ENCODE results near the gene IL2RA. TPM values are rescaled to one million over a fixed set of nuclear protein-coding genes. Genes with fewer than 3 reads are reported as not detected.

Gene IL2RA
- total and polyA plus RNA-seq, 2 donors from 2014 or later, result 0.54 to 11.9 TPM

GRCh38 chr10:6097063-6097462 is 34.9 kb upstream of the IL2RA start:
- Histone ChIP-seq H3K36me3 (ENCODE audit: control insufficient read depth in 2 of 3, insufficient read depth in 3 of 3, low read length in 3 of 3) (peaks cover 2 to 8% (median 2%) of the 10 kb centered on the region in 3 donors), H3K4me1 (ENCODE audit: control insufficient read depth in 2 of 3, insufficient read depth in 2 of 3, low read depth in 1 of 3, low read length in 3 of 3) (no peaks in the 10 kb centered on the region), H3K27ac (ENCODE audit: low read depth in 2 of 2, low read length in 2 of 2) (no peak overlapping the region), H3K27me3 (ENCODE audit: control insufficient read depth, insufficient read depth, low read length) (no peaks in the 10 kb centered on the region), H3K4me3 (ENCODE audit: low read length in 3 of 3) (no peak overlapping the region), H3K9me3 (ENCODE audit: control insufficient read depth in 2 of 3, insufficient read depth in 1 of 3, low read length in 3 of 3) (no peaks in the 10 kb centered on the region), H3K9ac (ENCODE audit: low read length in 3 of 3) (no peak overlapping the region)
- FAIRE-seq, result no peak
- TF ChIP-seq CTCF (IDR thresholded peaks at IDR 0.05; ENCODE audit: borderline replicate concordance, extremely low read depth, insufficient read depth), result no peak
- intact Hi-C loops (cut with DNase I), result no loop called here
- no peak for DNase-seq

- Histone ChIP-seq H3K9me3 (ENCODE audit: control insufficient read depth in 2 of 3, insufficient read depth in 1 of 3, low read length in 3 of 3) (no peaks in the 10 kb centered on the region), H3K36me3 (ENCODE audit: control insufficient read depth in 2 of 3, insufficient read depth in 3 of 3, low read length in 3 of 3) (peaks cover 0 to 3% (median 2%) of the 10 kb centered on the region in 3 donors), H3K4me3 (ENCODE audit: low read length in 3 of 3) (no peak overlapping the region), H3K27me3 (ENCODE audit: control insufficient read depth, insufficient read depth, low read length) (no peaks in the 10 kb centered on the region), H3K4me1 (ENCODE audit: control insufficient read depth in 2 of 3, insufficient read depth in 2 of 3, low read depth in 1 of 3, low read length in 3 of 3) (peaks cover 0 to 3% (median 0%) of the 10 kb centered on the region in 3 donors), H3K9ac (ENCODE audit: low read length in 3 of 3) (no peak overlapping the region), H3K27ac (ENCODE audit: low read depth in 2 of 2, low read length in 2 of 2) (no peak overlapping the region)
- TF ChIP-seq CTCF (IDR thresholded peaks at IDR 0.05; ENCODE audit: borderline replicate concordance, extremely low read depth, insufficient read depth), result no peak
- intact Hi-C loops (cut with DNase I), result no loop called here
- DNase-seq (peak in 1 of 5 donors; percentile 45), FAIRE-seq (no peak)
Observed at GRCh38 chr10:6095810-6096570, 33.8 kb upstream of the IL2RA start.

GRCh38 chr10:6092731-6093130 is 30.6 kb upstream of the IL2RA start:
- H3K27ac ChIP-seq (ENCODE audit: low read depth in 2 of 2, low read length in 2 of 2), result no peak overlapping the region

More at GRCh38 chr10:6092731-6093130, 30.6 kb upstream of the IL2RA start:
- TF ChIP-seq CTCF (IDR thresholded peaks at IDR 0.05; ENCODE audit: borderline replicate concordance, extremely low read depth, insufficient read depth), result no peak
- H3K27me3 ChIP-seq (ENCODE audit: control insufficient read depth, insufficient read depth, low read length), result no peaks in the 10 kb centered on the region
- peaks cover 0 to 3% (median 0%) of the 10 kb centered on the region in 3 donors for H3K36me3 ChIP-seq (ENCODE audit: control insufficient read depth in 2 of 3, insufficient read depth in 3 of 3, low read length in 3 of 3)
- peaks cover 0 to 11% (median 0%) of the 10 kb centered on the region in 3 donors for H3K4me1 ChIP-seq (ENCODE audit: control insufficient read depth in 2 of 3, insufficient read depth in 2 of 3, low read depth in 1 of 3, low read length in 3 of 3)
- no peak overlapping the region for H3K9ac ChIP-seq (ENCODE audit: low read length in 3 of 3)
- intact Hi-C loops (cut with DNase I), result no loop called here
- DNase-seq (no peak), FAIRE-seq (no peak)
- H3K4me3 ChIP-seq (ENCODE audit: low read length in 3 of 3), result no peak overlapping the region
- H3K9me3 ChIP-seq (ENCODE audit: control insufficient read depth in 2 of 3, insufficient read depth in 1 of 3, low read length in 3 of 3), result no peaks in the 10 kb centered on the region

All from kidney (tissue), 14 donors.